K562 (cell line): ENCODE data around the gene DAPP1.

Experiments used
- BCLAF1 ChIP-seq, 2 experiments: fragments of 450-650 bp in 1 of 2; IDR thresholded peaks; 2 replicates each; pipeline ENCODE4 v1.6.1; 2011 to 2017; ENCODE audit warnings: low read depth in 2 of 2, antibody characterized with exemption in 1 of 2, borderline replicate concordance in 1 of 2, low read length in 1 of 2, mild to moderate bottlenecking in 1 of 2, mixed read lengths in 1 of 2; ENCODE audit not compliant: control insufficient read depth in 1 of 2
- FOXM1 ChIP-seq, 2 experiments: fragments of 450-650 bp in 1 of 2; sonication (generic) in 1 of 2; formaldehyde crosslinking in 1 of 2; IDR thresholded peaks; 2 replicates each; pipeline versions ENCODE4 v1.6.1 to v1.9.0; 2017 to 2022; ENCODE audit warnings: low read depth in 2 of 2, mild to moderate bottlenecking in 2 of 2, missing genetic modification reagents in 1 of 2, moderate library complexity in 1 of 2
- GATA2 ChIP-seq: sonication (generic); formaldehyde crosslinking; IDR thresholded peaks from 2 replicates; pipeline ENCODE4 v1.4.0; 2020; ENCODE audit warnings: mild to moderate bottlenecking, missing genetic modification reagents
- HIVEP1 ChIP-seq: fragments of 250-450 bp; sonication (Bioruptor Pico); IDR thresholded peaks from 2 replicates; pipeline ENCODE4 v1.4.0; 2020; ENCODE audit warnings: mild to moderate bottlenecking
- MAFF ChIP-seq: IDR thresholded peaks from 2 replicates; pipeline ENCODE4 v1.6.1; 2012; ENCODE audit warnings: low read length, improper control_type of control experiment
- TAF1 ChIP-seq: IDR thresholded peaks from 2 replicates; pipeline ENCODE4 v1.6.1; 2011; ENCODE audit warnings: mild to moderate bottlenecking, low read length, moderate library complexity; ENCODE audit not compliant: insufficient read depth, control insufficient read depth, severe bottlenecking; ENCODE audit errors: extremely low read depth
- ZFP1 ChIP-seq: fragments of 450-650 bp; formaldehyde crosslinking; IDR thresholded peaks from 2 replicates; pipeline ENCODE4 v1.4.0; 2020; ENCODE audit warnings: mild to moderate bottlenecking, mixed read lengths
- ZNF23 ChIP-seq: fragments of 250-450 bp; sonication (Bioruptor Pico); IDR thresholded peaks from 2 replicates; pipeline ENCODE4 v1.4.0; 2020; ENCODE audit warnings: mild to moderate bottlenecking
- ZNF583 ChIP-seq: fragments of 250-450 bp; sonication (Bioruptor Pico); IDR thresholded peaks from 2 replicates; pipeline ENCODE4 v1.4.0; 2020
- TF ChIP-seq, protein P1 (sequence below), 3 experiments: IDR thresholded peaks in 2 of 3; conservative IDR thresholded peaks in 1 of 3; 2 replicates each; pipeline ENCODE4 v1.5.1; 2011 to 2012; ENCODE audit warnings: low read length in 3 of 3, mild to moderate bottlenecking in 3 of 3, control low read depth in 2 of 3, improper control_type of control experiment in 1 of 3, inconsistent platforms in 1 of 3, low read depth in 1 of 3, mixed read lengths in 1 of 3, moderate library complexity in 1 of 3; ENCODE audit not compliant: insufficient read depth in 2 of 3
- TF ChIP-seq, protein P2 (sequence below): sonication (generic); formaldehyde crosslinking; IDR thresholded peaks from 2 replicates; pipeline ENCODE4 v1.8.0; 2022; ENCODE audit warnings: missing genetic modification reagents, mild to moderate bottlenecking, moderate library complexity, borderline replicate concordance

GRCh38 chr4:99808260-99808857 is 8.3 kb upstream of the DAPP1 start:
- TF ChIP-seq ZFP1 (CRISPR knock-in tag) = no peak
- TF ChIP-seq FOXM1 (IDR thresholded peaks at IDR 0.05; ENCODE audit: low read depth) = no peak
- no peak for TF ChIP-seq FOXM1 (CRISPR knock-in tag; IDR thresholded peaks at IDR 0.05; ENCODE audit: low read depth)
- TF ChIP-seq GATA2 (CRISPR knock-in tag) = no peak
- no peak for TF ChIP-seq ZNF23
- no peak for TF ChIP-seq MAFF
- TF ChIP-seq, protein P1, sequence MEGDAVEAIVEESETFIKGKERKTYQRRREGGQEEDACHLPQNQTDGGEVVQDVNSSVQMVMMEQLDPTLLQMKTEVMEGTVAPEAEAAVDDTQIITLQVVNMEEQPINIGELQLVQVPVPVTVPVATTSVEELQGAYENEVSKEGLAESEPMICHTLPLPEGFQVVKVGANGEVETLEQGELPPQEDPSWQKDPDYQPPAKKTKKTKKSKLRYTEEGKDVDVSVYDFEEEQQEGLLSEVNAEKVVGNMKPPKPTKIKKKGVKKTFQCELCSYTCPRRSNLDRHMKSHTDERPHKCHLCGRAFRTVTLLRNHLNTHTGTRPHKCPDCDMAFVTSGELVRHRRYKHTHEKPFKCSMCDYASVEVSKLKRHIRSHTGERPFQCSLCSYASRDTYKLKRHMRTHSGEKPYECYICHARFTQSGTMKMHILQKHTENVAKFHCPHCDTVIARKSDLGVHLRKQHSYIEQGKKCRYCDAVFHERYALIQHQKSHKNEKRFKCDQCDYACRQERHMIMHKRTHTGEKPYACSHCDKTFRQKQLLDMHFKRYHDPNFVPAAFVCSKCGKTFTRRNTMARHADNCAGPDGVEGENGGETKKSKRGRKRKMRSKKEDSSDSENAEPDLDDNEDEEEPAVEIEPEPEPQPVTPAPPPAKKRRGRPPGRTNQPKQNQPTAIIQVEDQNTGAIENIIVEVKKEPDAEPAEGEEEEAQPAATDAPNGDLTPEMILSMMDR (IDR thresholded peaks at IDR 0.05 in 2 of 3, conservative IDR thresholded peaks at IDR 0.05 in 1 of 3; ENCODE audit: insufficient read depth in 2 of 3, low read depth in 1 of 3, low read length in 3 of 3) = peak; percentile 85 to 89 (median 87)
- no peak for TF ChIP-seq ZNF583 (CRISPR knock-in tag)
- no peak for TF ChIP-seq HIVEP1 (CRISPR knock-in tag)
- no peak for TF ChIP-seq TAF1
- TF ChIP-seq, protein P2, sequence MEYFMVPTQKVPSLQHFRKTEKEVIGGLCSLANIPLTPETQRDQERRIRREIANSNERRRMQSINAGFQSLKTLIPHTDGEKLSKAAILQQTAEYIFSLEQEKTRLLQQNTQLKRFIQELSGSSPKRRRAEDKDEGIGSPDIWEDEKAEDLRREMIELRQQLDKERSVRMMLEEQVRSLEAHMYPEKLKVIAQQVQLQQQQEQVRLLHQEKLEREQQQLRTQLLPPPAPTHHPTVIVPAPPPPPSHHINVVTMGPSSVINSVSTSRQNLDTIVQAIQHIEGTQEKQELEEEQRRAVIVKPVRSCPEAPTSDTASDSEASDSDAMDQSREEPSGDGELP (CRISPR knock-in tag) = no peak
- no peak for TF ChIP-seq BCLAF1 (IDR thresholded peaks at IDR 0.05; ENCODE audit: borderline replicate concordance in 1 of 2, control insufficient read depth in 1 of 2, low read depth in 2 of 2, low read length in 1 of 2)
